PC-9 (cell line): Measurements from ENCODE around the gene MTF2. TPM values are rescaled to one million over a fixed set of nuclear protein-coding genes. Genes with fewer than 3 reads are reported as not detected.
"Not testable (repeated sequence)": the region's sequence is repeated elsewhere in the genome, so short reads cannot be mapped to it uniquely, and the experiment has no call there.

Source experiments
- BruUV-seq: library from RNA; stranded (reverse); fragments of 400-500 nt; replicated peaks from 2 replicates; lab custom pipeline; 2021; lab: Mats Ljungman, UMichigan
- CTCF ChIA-PET: fragments of 300-600 bp; sonication (Branson Sonifier 250); formaldehyde crosslinking; loops from one replicate; lab custom pipeline; 2022; ENCODE audit warnings: antibody characterized with exemption; lab: Charles Lee
- POLR2A ChIA-PET: fragments of 300-600 bp; sonication (Branson Sonifier 250); formaldehyde crosslinking; loops from one replicate; lab custom pipeline; 2022; ENCODE audit warnings: antibody characterized with exemption; ENCODE audit not compliant: unreplicated experiment; lab: Charles Lee
- DNase-seq, 2 experiments: peaks; one replicate each; pipeline versions ENCODE4 v3.0.0 to v3.0.0-alpha.2; 2015 to 2022; ENCODE audit warnings: mixed read lengths in 1 of 2
- H2AFZ ChIP-seq: fragments of 200-600 bp; sonication (generic); 2 replicates; pipeline ENCODE4 v1.8.1; 2017; ENCODE audit warnings: antibody characterized with exemption
- H3F3A ChIP-seq: fragments of 200-600 bp; sonication (generic); 2 replicates; pipeline ENCODE4 v1.8.1; 2017; ENCODE audit warnings: antibody characterized with exemption, mild to moderate bottlenecking, low read depth; ENCODE audit not compliant: insufficient read depth
- H3K27ac ChIP-seq: fragments of 200-600 bp; sonication (generic); 2 replicates; pipeline ENCODE4 v1.6.1; 2016; ENCODE audit warnings: mixed run types
- H3K27me3 ChIP-seq: fragments of 200-600 bp; sonication (generic); 2 replicates; pipeline ENCODE4 v1.6.1; 2016; ENCODE audit warnings: low read depth, mixed run types; ENCODE audit not compliant: insufficient read depth
- H3K36me3 ChIP-seq: fragments of 200-600 bp; sonication (generic); 2 replicates; pipeline ENCODE4 v1.6.1; 2016; ENCODE audit warnings: low read depth, mixed run types
- H3K4me1 ChIP-seq: fragments of 200-600 bp; sonication (generic); replicated peaks from 2 replicates; pipeline ENCODE4 v1.6.1; 2016; ENCODE audit warnings: mixed run types; ENCODE audit not compliant: insufficient read depth
- H3K4me2 ChIP-seq: fragments of 200-600 bp; sonication (generic); 2 replicates; pipeline ENCODE4 v1.6.1; 2017; ENCODE audit warnings: mixed run types
- H3K4me3 ChIP-seq: fragments of 200-600 bp; sonication (generic); 2 replicates; pipeline ENCODE4 v1.6.1; 2016; ENCODE audit warnings: mixed run types
- H3K79me2 ChIP-seq: fragments of 200-600 bp; sonication (generic); 2 replicates; pipeline ENCODE4 v1.6.1; 2017; ENCODE audit warnings: low read depth, mixed run types
- H3K9me2 ChIP-seq: fragments of 200-600 bp; sonication (generic); 2 replicates; pipeline ENCODE4 v1.8.1; 2017; ENCODE audit warnings: mild to moderate bottlenecking; ENCODE audit not compliant: insufficient read depth
- H3K9me3 ChIP-seq: fragments of 200-600 bp; sonication (generic); 2 replicates; pipeline ENCODE4 v1.8.1; 2016; ENCODE audit warnings: low read depth; ENCODE audit not compliant: insufficient read depth
- H4K20me1 ChIP-seq: fragments of 200-600 bp; sonication (generic); 2 replicates; pipeline ENCODE4 v1.8.1; 2017; ENCODE audit not compliant: insufficient read depth
- CTCF ChIP-seq: fragments of 200-600 bp; sonication (generic); conservative IDR thresholded peaks from 2 replicates; pipeline ENCODE4 v1.6.1; 2017; ENCODE audit warnings: mixed run types, antibody characterized with exemption, mild to moderate bottlenecking, moderate library complexity
- EZH2 ChIP-seq: fragments of 200-600 bp; sonication (generic); IDR thresholded peaks from 2 replicates; pipeline ENCODE4 v1.8.0; 2017; ENCODE audit warnings: antibody characterized with exemption, low read depth
- intact Hi-C: fragments of 100-400 bp; cut with micrococcal nuclease; formaldehyde crosslinking; loops from one replicate; pipeline ENCODE4 v1.10.0; 2022; ENCODE audit not compliant: unreplicated experiment
- total RNA-seq: library from RNA; stranded (reverse); gene quantifications from 2 replicates; pipeline ENCODE4 v1.2.3, GENCODE V29; 2021

MTF2 gene
- total RNA-seq, 1 experiment from 2014 or later, result 31.7 TPM

- ChIA-PET CTCF (no interaction called here), POLR2A (no interaction called here)
- Histone ChIP-seq H3F3A (peaks cover 43% of the 10 kb centered on the region), H3K27me3 (no peaks in the 10 kb centered on the region), H3K4me2 (no peak overlapping the region), H3K9me3 (no peaks in the 10 kb centered on the region), H3K4me1 (no peaks in the 10 kb centered on the region), H3K79me2 (0 out of 2 replicates have a peak, but pooled peaks cover 4% of the 10 kb centered on the region), H4K20me1 (peaks cover 20% of the 10 kb centered on the region), H3K36me3 (peaks cover 69% of the 10 kb centered on the region), H2AFZ (no peak overlapping the region), H3K9me2 (peaks cover 3% of the 10 kb centered on the region; the same call in 1 of the 2 replicates), H3K27ac (no peak overlapping the region), H3K4me3 (no peak overlapping the region)
- BruUV-seq, result no TSS peak
- DNase-seq, result no peak
- TF ChIP-seq EZH2 (no peak), CTCF (no peak)
- intact Hi-C loops, result no loop called here
These were observed 75.8 kb downstream of the MTF2 start for GRCh38 chr1:93154898-93155297.

DNA sequence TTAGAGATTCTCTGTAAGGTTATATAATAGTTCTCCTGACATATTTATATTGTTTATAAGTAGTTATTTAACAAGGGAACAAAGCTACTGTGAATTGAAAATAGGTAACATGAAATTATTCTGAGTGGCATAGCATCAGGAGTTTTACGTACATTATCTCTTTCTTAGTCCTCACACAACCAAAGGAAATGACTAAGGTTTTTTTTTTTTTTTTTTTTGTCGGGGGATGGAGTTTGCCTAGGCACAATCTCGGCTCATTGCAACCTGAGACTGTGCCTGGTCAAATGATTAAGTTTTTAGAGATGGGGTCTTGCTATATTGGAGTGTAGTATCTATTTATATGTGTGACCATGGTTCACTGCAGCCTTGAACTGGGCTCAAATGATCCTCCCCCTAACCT is 76.3 kb downstream of the MTF2 start:
- no peak overlapping the region for H2AFZ ChIP-seq
- H3K79me2 ChIP-seq, result peaks cover 9% of the 10 kb centered on the region; the same call in 1 of the 2 replicates
- POLR2A ChIA-PET, result interaction anchor here (0.6 kb wide), 1 partner anchor 316 kb away, joined by 4 read pairs; no protein-coding TSS in a partner anchor
- BruUV-seq, result no TSS peak
- peaks cover 3% of the 10 kb centered on the region; the same call in 1 of the 2 replicates for H3K9me2 ChIP-seq
- peaks cover 68% of the 10 kb centered on the region for H3K36me3 ChIP-seq
- intact Hi-C loops, result no loop called here
- no peaks in the 10 kb centered on the region for H3K4me1 ChIP-seq
- H4K20me1 ChIP-seq, result peaks cover 24% of the 10 kb centered on the region
- no peak overlapping the region for H3K27ac ChIP-seq
- no peak overlapping the region for H3K4me2 ChIP-seq
- CTCF ChIA-PET, result interaction anchor here (0.6 kb wide), 1 partner anchor 320 kb away, joined by 7 read pairs; no protein-coding TSS in a partner anchor
- H3K4me3 ChIP-seq, result no peak overlapping the region
- TF ChIP-seq EZH2, result no peak
- no peak for TF ChIP-seq CTCF
- H3F3A ChIP-seq, result peaks cover 45% of the 10 kb centered on the region
- no peaks in the 10 kb centered on the region for H3K9me3 ChIP-seq
- DNase-seq, result no peak
- H3K27me3 ChIP-seq, result no peaks in the 10 kb centered on the region

DNA sequence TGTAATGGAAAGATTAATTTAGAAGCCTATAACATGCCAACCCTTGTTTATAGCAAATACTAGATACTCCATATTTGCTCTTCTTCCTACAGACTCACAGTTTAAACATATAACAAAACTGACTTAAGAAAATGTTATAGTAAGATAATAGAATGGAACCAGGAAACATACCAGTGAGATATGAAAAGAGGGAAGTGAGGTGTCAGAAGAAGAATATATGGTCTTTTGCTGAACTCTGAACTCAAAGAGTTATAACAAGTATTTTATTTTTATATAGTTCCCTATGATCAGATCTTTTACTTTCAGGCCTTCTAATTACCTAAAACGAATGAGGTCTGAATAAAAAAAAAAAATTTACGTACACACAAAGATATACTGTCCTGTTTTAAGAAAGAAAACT is 80.3 kb downstream of the MTF2 start:
- no peaks in the 10 kb centered on the region for H3K9me3 ChIP-seq
- ChIA-PET CTCF (no interaction called here), POLR2A (interaction anchor here (0.6 to 0.7 kb wide), 2 partner anchors 33 to 158 kb away, joined by 6 to 8 read pairs; no protein-coding TSS in a partner anchor)
- H3F3A ChIP-seq, result peaks cover 38% of the 10 kb centered on the region
- intact Hi-C loops, result no loop called here
- H2AFZ ChIP-seq, result no peak overlapping the region
- peaks cover 38% of the 10 kb centered on the region for H3K36me3 ChIP-seq
- BruUV-seq, result no TSS peak
- H3K27ac ChIP-seq, result no peak overlapping the region
- no peak overlapping the region for H3K4me2 ChIP-seq
- H3K9me2 ChIP-seq, result peaks cover 7% of the 10 kb centered on the region; the same call in 1 of the 2 replicates
- H4K20me1 ChIP-seq, result peaks cover 43% of the 10 kb centered on the region
- no peak overlapping the region for H3K4me3 ChIP-seq
- no peaks in the 10 kb centered on the region for H3K27me3 ChIP-seq
- no peaks in the 10 kb centered on the region for H3K4me1 ChIP-seq
- TF ChIP-seq EZH2 (no peak), CTCF (no peak)
- DNase-seq, result no peak
- H3K79me2 ChIP-seq, result peaks cover 44% of the 10 kb centered on the region

DNA sequence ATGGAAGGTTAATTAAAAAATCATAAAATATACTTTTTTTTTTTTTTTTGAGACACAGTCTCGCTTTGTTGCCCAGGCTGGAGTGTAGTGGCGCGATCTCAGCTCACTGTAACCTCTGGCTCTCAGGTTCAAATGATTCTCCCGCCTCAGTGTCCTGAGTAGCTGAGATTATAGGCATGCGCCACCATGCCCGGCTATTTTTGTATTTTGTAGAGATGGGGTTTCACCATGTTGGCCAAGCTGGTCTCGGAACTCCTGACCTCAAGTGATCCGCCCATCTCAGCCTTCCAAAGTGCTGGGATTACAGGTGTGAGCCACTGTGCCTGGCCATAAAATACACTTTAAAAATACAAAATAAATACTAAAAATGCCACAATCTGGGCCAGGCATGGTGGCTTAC is 84.2 kb downstream of the MTF2 start:
- H3K79me2 ChIP-seq, result peaks cover 84% of the 10 kb centered on the region
- H4K20me1 ChIP-seq, result peaks cover 63% of the 10 kb centered on the region
- CTCF ChIA-PET, POLR2A ChIA-PET, H3K9me2 ChIP-seq, H3K4me1 ChIP-seq, H3K4me2 ChIP-seq, BruUV-seq, H3K27me3 ChIP-seq, H2AFZ ChIP-seq, DNase-seq, H3K9me3 ChIP-seq, H3K27ac ChIP-seq, H3K4me3 ChIP-seq, intact Hi-C loops: not testable (repeated sequence)
- H3F3A ChIP-seq, result peaks cover 12% of the 10 kb centered on the region
- H3K36me3 ChIP-seq, result peaks cover 37% of the 10 kb centered on the region
